GM20000 (cell line): Measurements from ENCODE around the gene TTC33.

Experiments
- DNase-seq: peaks from one replicate; pipeline ENCODE4 v3.0.0; 2012; ENCODE audit warnings: low spot score
- TF ChIP-seq, protein P1 (sequence below): IDR thresholded peaks from 2 replicates; pipeline ENCODE4 v1.5.1; 2012; ENCODE audit warnings: mild to moderate bottlenecking, control low read depth; ENCODE audit errors: extremely low read depth, missing control alignments

TTC33 gene

GRCh38 chr5:40680741-40681362, 74.9 kb downstream of the TTC33 start:
- TF ChIP-seq, protein P1, sequence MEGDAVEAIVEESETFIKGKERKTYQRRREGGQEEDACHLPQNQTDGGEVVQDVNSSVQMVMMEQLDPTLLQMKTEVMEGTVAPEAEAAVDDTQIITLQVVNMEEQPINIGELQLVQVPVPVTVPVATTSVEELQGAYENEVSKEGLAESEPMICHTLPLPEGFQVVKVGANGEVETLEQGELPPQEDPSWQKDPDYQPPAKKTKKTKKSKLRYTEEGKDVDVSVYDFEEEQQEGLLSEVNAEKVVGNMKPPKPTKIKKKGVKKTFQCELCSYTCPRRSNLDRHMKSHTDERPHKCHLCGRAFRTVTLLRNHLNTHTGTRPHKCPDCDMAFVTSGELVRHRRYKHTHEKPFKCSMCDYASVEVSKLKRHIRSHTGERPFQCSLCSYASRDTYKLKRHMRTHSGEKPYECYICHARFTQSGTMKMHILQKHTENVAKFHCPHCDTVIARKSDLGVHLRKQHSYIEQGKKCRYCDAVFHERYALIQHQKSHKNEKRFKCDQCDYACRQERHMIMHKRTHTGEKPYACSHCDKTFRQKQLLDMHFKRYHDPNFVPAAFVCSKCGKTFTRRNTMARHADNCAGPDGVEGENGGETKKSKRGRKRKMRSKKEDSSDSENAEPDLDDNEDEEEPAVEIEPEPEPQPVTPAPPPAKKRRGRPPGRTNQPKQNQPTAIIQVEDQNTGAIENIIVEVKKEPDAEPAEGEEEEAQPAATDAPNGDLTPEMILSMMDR: no peak
- peak; percentile 41 for DNase-seq

GRCh38 chr5:40679913-40680681, 75.7 kb downstream of the TTC33 start, which contains the start of gene PTGER4:
PTGER4 (plus strand) TSS chr5:40679915; CDS start chr5:40680994, 1,079 bp downstream.
- peak; percentile 27 for DNase-seq
- TF ChIP-seq, protein P1: no peak

DNA sequence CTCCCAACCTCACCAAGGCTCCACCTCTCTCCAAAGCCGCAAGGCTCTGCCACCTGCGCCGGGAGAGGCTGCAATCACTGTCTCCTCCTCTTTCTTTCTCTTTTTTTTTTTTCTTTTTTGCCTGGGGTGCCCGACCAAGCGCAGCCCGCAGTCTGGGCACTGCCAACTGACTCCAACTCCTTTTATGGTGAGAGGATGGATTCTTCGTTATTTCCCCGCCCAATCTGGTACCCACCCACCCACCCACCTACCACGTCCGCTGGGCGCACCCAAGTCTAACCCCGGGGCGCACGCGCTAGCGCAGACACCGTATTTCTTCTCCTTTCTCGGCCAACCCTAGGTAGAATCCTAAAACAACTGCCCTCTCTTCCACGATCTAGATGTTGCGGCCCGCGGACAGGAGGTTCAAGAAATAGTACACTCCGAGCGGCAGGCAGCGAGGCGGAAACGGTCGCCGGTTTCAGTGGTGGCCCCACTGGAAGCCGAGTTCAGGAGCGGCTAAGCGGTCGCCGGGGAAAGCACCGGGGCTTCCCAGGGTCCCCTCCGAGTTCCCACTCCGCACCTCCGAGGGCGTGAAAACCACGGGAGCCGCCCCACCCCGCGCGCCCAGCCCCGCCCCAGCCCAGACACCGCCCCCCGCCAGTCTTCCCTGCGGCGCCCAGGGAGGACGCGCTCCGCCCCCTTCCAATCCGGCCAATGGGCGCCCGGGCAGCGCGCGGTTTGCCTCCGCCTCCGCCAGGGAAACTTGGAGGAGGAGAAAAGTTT, 76.4 kb downstream of the TTC33 start:
- DNase-seq: peak; percentile 89
- TF ChIP-seq, protein P1: no peak

DNA sequence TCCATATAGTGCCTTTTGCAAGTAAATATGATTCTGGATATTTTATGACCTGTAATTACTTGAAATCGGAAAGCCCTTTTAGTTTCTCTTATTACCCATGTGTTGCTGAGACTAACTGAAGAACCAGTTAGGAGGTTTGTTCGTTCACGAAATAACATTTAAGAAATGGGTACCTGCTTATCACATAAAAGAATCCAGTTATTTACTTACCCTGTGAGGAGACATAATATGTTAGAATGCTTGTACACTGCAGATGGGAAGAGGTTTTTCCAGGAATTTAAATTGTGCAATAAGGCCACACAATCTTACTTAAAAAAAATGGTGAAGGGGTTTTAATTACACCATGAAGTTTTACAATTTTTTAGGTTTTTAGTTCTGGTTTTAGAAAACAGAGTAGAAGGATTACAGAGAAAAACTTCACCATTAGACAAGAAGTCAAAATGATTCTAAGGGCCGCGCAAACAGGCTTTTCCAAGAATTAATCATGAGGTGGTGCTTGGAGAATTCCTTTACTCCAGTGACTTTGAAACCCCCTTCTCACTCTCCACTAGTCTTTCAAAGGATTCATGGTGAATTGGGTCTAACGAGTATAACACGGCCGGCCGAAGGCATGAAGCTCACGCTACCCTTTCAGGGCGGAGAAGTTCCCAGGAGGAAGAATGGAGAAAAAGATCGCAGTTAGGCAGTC, 77.2 kb downstream of the TTC33 start:
- TF ChIP-seq, protein P1: no peak
- DNase-seq: no peak

DNA sequence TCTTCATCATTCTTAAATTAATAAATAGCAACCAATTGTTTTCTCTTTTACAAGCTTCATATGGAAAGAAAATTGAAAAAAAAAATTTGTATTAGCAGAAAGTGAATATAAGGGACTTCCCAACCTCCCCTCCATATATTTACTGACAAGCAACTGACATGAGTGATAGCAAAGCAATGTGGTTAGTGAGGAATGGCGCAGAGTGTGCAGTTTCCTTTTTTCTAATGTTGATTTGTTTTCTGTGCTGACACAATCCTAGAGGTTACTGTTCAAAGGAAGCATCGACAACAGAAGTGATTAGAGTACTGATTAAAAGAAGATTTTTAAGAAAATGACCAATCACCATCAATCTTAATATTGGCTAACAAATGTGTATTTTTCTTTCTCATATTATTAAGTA, 77.7 kb downstream of the TTC33 start:
- TF ChIP-seq, protein P1: no peak
- no peak for DNase-seq

- TF ChIP-seq, protein P1: no peak
Observed at GRCh38 chr5:40677456-40677855, 78.3 kb downstream of the TTC33 start.

More at GRCh38 chr5:40677456-40677855, 78.3 kb downstream of the TTC33 start:
- no peak for DNase-seq
